Measurements from ENCODE around the gene TWIST2. TPM values are rescaled to one million over a fixed set of nuclear protein-coding genes. Genes with fewer than 3 reads are reported as not detected.

Gene TWIST2
- total and polyA plus RNA-seq, 2 donors from 2014 or later: 0.56 to 1.4 TPM

DNA sequence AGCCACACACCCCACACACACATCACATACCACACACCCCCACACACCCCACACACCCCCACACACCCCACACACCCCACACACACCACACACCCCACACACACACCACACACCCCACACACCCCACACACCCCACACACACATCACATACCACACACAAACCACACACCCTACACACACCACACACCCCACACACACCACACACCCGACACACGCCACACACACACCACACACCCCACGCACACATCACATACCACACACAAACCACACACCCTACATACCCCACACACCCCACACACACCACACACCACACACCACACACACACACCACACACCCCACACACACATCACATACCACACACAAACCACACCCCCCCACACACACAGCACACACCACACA, 22.4 kb downstream of the TWIST2 start:
- DNase-seq (no peak), FAIRE-seq (no peak)
- intact Hi-C loops (cut with DNase I): no loop called here
- no peaks in the 10 kb centered on the region for H3K36me3 ChIP-seq (ENCODE audit: control insufficient read depth in 2 of 3, insufficient read depth in 3 of 3, low read length in 3 of 3)
- no peaks in the 10 kb centered on the region for H3K9me3 ChIP-seq (ENCODE audit: control insufficient read depth in 2 of 3, insufficient read depth in 1 of 3, low read length in 3 of 3)
- H3K27ac ChIP-seq (ENCODE audit: low read depth in 2 of 2, low read length in 2 of 2): no peak overlapping the region
- no peak overlapping the region for H3K9ac ChIP-seq (ENCODE audit: low read length in 3 of 3)
- H3K4me3 ChIP-seq (ENCODE audit: low read length in 3 of 3): no peak overlapping the region
- H3K4me1 ChIP-seq (ENCODE audit: control insufficient read depth in 2 of 3, insufficient read depth in 2 of 3, low read depth in 1 of 3, low read length in 3 of 3): no peaks in the 10 kb centered on the region
- TF ChIP-seq, protein P1, sequence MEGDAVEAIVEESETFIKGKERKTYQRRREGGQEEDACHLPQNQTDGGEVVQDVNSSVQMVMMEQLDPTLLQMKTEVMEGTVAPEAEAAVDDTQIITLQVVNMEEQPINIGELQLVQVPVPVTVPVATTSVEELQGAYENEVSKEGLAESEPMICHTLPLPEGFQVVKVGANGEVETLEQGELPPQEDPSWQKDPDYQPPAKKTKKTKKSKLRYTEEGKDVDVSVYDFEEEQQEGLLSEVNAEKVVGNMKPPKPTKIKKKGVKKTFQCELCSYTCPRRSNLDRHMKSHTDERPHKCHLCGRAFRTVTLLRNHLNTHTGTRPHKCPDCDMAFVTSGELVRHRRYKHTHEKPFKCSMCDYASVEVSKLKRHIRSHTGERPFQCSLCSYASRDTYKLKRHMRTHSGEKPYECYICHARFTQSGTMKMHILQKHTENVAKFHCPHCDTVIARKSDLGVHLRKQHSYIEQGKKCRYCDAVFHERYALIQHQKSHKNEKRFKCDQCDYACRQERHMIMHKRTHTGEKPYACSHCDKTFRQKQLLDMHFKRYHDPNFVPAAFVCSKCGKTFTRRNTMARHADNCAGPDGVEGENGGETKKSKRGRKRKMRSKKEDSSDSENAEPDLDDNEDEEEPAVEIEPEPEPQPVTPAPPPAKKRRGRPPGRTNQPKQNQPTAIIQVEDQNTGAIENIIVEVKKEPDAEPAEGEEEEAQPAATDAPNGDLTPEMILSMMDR (IDR thresholded peaks at IDR 0.05; ENCODE audit: borderline replicate concordance, extremely low read depth, insufficient read depth): no peak
- H3K27me3 ChIP-seq (ENCODE audit: control insufficient read depth, insufficient read depth, low read length): no peaks in the 10 kb centered on the region

DNA sequence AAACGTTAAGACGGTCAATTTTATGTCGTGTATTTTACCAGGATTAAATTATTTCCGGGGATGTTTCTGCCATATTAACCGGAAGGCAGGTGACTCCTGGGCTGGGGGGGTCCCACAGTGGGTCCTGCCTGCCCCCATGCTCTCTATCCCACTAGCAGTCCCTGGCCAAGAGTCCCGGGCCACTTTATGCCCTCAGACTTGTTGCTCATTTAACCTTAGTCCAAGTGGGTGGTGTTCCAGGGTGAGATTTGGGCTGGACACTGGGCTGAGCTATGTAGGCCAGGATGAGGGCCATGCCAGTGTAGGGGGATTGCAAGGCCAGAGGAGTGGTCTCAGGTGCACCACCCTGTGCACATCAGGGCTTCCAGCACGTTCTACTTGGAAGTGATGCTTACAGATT, 24.1 kb downstream of the TWIST2 start:
- H3K9ac ChIP-seq (ENCODE audit: low read length in 3 of 3): no peak overlapping the region
- intact Hi-C loops (cut with DNase I): no loop called here

DNA sequence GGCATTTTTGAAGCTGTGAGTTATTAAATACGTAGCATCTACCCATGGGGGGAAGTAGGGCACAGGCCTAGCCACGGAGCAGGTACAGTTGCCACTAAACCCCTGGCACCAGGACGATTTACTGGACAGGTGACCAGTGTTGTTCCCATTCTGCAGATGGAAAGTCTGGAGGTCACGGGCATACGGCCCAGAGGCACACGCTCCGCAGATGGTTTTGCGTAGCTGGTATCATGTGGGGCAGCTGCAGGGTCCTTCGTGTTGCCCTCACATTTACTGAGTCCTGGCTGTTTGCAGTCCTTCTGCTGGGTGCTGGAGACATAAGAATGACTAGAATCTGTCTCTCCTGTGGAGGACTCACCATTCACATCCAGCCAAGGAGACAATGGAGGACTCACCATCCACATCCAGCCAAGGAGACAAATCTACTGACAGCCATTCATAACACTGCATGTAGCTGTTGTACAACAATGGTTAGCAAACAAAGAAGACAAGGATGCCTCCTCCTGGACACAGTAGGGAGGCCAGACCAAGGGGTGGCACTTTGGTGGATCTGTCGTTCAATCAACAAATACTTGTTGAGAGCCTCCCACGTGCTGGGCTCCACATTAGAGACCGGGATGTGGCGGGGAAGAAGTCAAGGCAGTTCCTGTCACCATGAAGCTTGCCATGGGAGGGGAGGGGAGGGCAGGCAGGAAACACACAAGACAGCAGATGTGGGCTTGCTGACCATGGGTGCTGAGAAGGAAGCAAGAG, 24.9 kb downstream of the TWIST2 start:
- H3K27ac ChIP-seq (ENCODE audit: low read depth in 2 of 2, low read length in 2 of 2): no peak overlapping the region
- FAIRE-seq: no peak

More for the DNA sequence above, 24.1 kb downstream of the TWIST2 start:
- no peak overlapping the region for H3K4me3 ChIP-seq (ENCODE audit: low read length in 3 of 3)
- no peaks in the 10 kb centered on the region for H3K9me3 ChIP-seq (ENCODE audit: control insufficient read depth in 2 of 3, insufficient read depth in 1 of 3, low read length in 3 of 3)
- no peaks in the 10 kb centered on the region for H3K36me3 ChIP-seq (ENCODE audit: control insufficient read depth in 2 of 3, insufficient read depth in 3 of 3, low read length in 3 of 3)
- TF ChIP-seq, protein P1 (IDR thresholded peaks at IDR 0.05; ENCODE audit: borderline replicate concordance, extremely low read depth, insufficient read depth): no peak
- no peaks in the 10 kb centered on the region for H3K4me1 ChIP-seq (ENCODE audit: control insufficient read depth in 2 of 3, insufficient read depth in 2 of 3, low read depth in 1 of 3, low read length in 3 of 3)
- no peak overlapping the region for H3K27ac ChIP-seq (ENCODE audit: low read depth in 2 of 2, low read length in 2 of 2)
- no peaks in the 10 kb centered on the region for H3K27me3 ChIP-seq (ENCODE audit: control insufficient read depth, insufficient read depth, low read length)
- DNase-seq (no peak), FAIRE-seq (no peak)

More for the DNA sequence above, 24.9 kb downstream of the TWIST2 start:
- Histone ChIP-seq H3K36me3 (ENCODE audit: control insufficient read depth in 2 of 3, insufficient read depth in 3 of 3, low read length in 3 of 3) (no peaks in the 10 kb centered on the region), H3K9me3 (ENCODE audit: control insufficient read depth in 2 of 3, insufficient read depth in 1 of 3, low read length in 3 of 3) (no peaks in the 10 kb centered on the region), H3K9ac (ENCODE audit: low read length in 3 of 3) (no peak overlapping the region), H3K4me1 (ENCODE audit: control insufficient read depth in 2 of 3, insufficient read depth in 2 of 3, low read depth in 1 of 3, low read length in 3 of 3) (no peaks in the 10 kb centered on the region), H3K4me3 (ENCODE audit: low read length in 3 of 3) (no peak overlapping the region), H3K27me3 (ENCODE audit: control insufficient read depth, insufficient read depth, low read length) (no peaks in the 10 kb centered on the region)
- TF ChIP-seq, protein P1 (IDR thresholded peaks at IDR 0.05; ENCODE audit: borderline replicate concordance, extremely low read depth, insufficient read depth): no peak
- no peak for DNase-seq
- intact Hi-C loops (cut with DNase I): no loop called here
